IMR-90 (cell line): ENCODE results near the gene ARMC3. TPM values are rescaled to one million over a fixed set of nuclear protein-coding genes. Genes with fewer than 3 reads are reported as not detected.

Source experiments
- ATAC-seq: fragments of 200-7000 bp; cut with Tn5 transposase; 2 replicates; pipeline ENCODE4 v1.9.1; 2020; ENCODE audit warnings: low read depth, mild to moderate bottlenecking, moderate library complexity
- BruUV-seq: library from RNA; stranded (reverse); fragments of 400-500 nt; replicated peaks from 2 replicates; lab custom pipeline; 2021; lab: Mats Ljungman, UMichigan
- CTCF ChIA-PET: fragments of 300-600 bp; formaldehyde crosslinking; extraction: SDS; loops from one replicate; lab custom pipeline; 2021; ENCODE audit warnings: antibody characterized with exemption; lab: Yijun Ruan, JAX
- POLR2A ChIA-PET: fragments of 300-600 bp; sonication (Branson Sonifier 250); formaldehyde crosslinking; loops from one replicate; lab custom pipeline; 2022; ENCODE audit warnings: antibody characterized with exemption; ENCODE audit not compliant: unreplicated experiment; lab: Charles Lee
- DNase-seq: peaks from one replicate; pipeline ENCODE4 v3.0.0; 2013
- H2AFZ ChIP-seq: replicated peaks from 2 replicates; pipeline ENCODE3; 2013; ENCODE audit warnings: low read length, mild to moderate bottlenecking; ENCODE audit not compliant: poor library complexity
- H2AK5ac ChIP-seq: 2 replicates; pipeline ENCODE4 v1.6.1; 2013; ENCODE audit warnings: low read depth, low read length, inconsistent platforms
- H2AK9ac ChIP-seq: replicated peaks from 2 replicates; pipeline ENCODE3; 2013; ENCODE audit warnings: mild to moderate bottlenecking, low read depth, low read length, moderate library complexity; ENCODE audit not compliant: poor library complexity
- H2BK120ac ChIP-seq: 2 replicates; pipeline ENCODE4 v1.6.1; 2013; ENCODE audit warnings: low read depth, low read length, inconsistent platforms
- H2BK15ac ChIP-seq: 3 replicates; pipeline ENCODE4 v1.6.1; 2013; ENCODE audit warnings: low read depth, low read length, inconsistent platforms
- H2BK20ac ChIP-seq: 2 replicates; pipeline ENCODE4 v1.6.1; 2013; ENCODE audit warnings: low read depth, mild to moderate bottlenecking, inconsistent platforms, low read length, moderate library complexity
- H2BK5ac ChIP-seq: 2 replicates; pipeline ENCODE4 v1.6.1; 2013; ENCODE audit warnings: mild to moderate bottlenecking, low read depth, low read length, inconsistent platforms; ENCODE audit not compliant: poor library complexity, severe bottlenecking
- H3K14ac ChIP-seq: replicated peaks from 2 replicates; pipeline ENCODE4 v1.6.1; 2013; ENCODE audit warnings: low read depth, low read length, inconsistent platforms
- H3K18ac ChIP-seq: 2 replicates; pipeline ENCODE4 v1.6.1; 2013; ENCODE audit warnings: low read depth, low read length, control low read depth
- H3K23ac ChIP-seq: 2 replicates; pipeline ENCODE4 v1.6.1; 2013; ENCODE audit warnings: low read depth, low read length, inconsistent platforms
- H3K27ac ChIP-seq: 2 replicates; pipeline ENCODE4 v1.5.1; 2013; ENCODE audit warnings: mild to moderate bottlenecking, control low read depth, low read length; ENCODE audit not compliant: insufficient read depth
- H3K27me3 ChIP-seq: 2 replicates; pipeline ENCODE4 v1.6.1; 2013; ENCODE audit warnings: low read length; ENCODE audit not compliant: control insufficient read depth, insufficient read depth
- H3K36me3 ChIP-seq: 2 replicates; pipeline ENCODE4 v1.6.1; 2013; ENCODE audit warnings: low read length, mixed read lengths; ENCODE audit not compliant: control insufficient read depth, insufficient read depth
- H3K4ac ChIP-seq: 2 replicates; pipeline ENCODE4 v1.6.1; 2013; ENCODE audit warnings: low read depth, low read length, inconsistent platforms
- H3K4me1 ChIP-seq: 2 replicates; pipeline ENCODE4 v1.6.1; 2013; ENCODE audit warnings: low read length, mixed read lengths; ENCODE audit not compliant: control insufficient read depth, insufficient read depth
- H3K4me2 ChIP-seq: 2 replicates; pipeline ENCODE4 v1.6.1; 2013; ENCODE audit warnings: low read depth, mild to moderate bottlenecking, control low read depth, low read length, moderate library complexity
- H3K4me3 ChIP-seq: 2 replicates; pipeline ENCODE4 v1.5.1; 2013; ENCODE audit warnings: low read depth, mild to moderate bottlenecking, control low read depth, low read length, moderate library complexity; ENCODE audit not compliant: insufficient read depth
- H3K56ac ChIP-seq: 2 replicates; pipeline ENCODE4 v1.6.1; 2013; ENCODE audit warnings: low read length, inconsistent platforms; ENCODE audit not compliant: insufficient read depth; ENCODE audit errors: extremely low read depth
- H3K79me1 ChIP-seq, 2 experiments: 2 replicates each; pipeline ENCODE4 v1.6.1; 2013; ENCODE audit warnings: low read length in 2 of 2, inconsistent platforms in 1 of 2, low read depth in 1 of 2
- H3K9ac ChIP-seq: 2 replicates; pipeline ENCODE4 v1.6.1; 2013; ENCODE audit warnings: low read depth, low read length, control low read depth
- H3K9me1 ChIP-seq: 2 replicates; pipeline ENCODE4 v1.6.1; 2013; ENCODE audit warnings: low read length, inconsistent platforms; ENCODE audit not compliant: insufficient read depth
- H3K9me3 ChIP-seq: 2 replicates; pipeline ENCODE4 v1.6.1; 2013; ENCODE audit warnings: low read length; ENCODE audit not compliant: control insufficient read depth, insufficient read depth
- H4K20me1 ChIP-seq: 2 replicates; pipeline ENCODE4 v1.6.1; 2013; ENCODE audit warnings: low read length, inconsistent platforms; ENCODE audit not compliant: insufficient read depth
- H4K5ac ChIP-seq: 2 replicates; pipeline ENCODE4 v1.6.1; 2013; ENCODE audit warnings: mild to moderate bottlenecking, low read depth, low read length, control low read depth
- H4K8ac ChIP-seq, 2 experiments: 2 replicates each; pipeline ENCODE4 v1.6.1; 2013; ENCODE audit warnings: low read depth in 2 of 2, low read length in 2 of 2, control low read depth in 1 of 2, inconsistent platforms in 1 of 2
- H4K91ac ChIP-seq: 2 replicates; pipeline ENCODE4 v1.6.1; 2013; ENCODE audit warnings: low read depth, low read length, inconsistent platforms; ENCODE audit not compliant: insufficient read depth
- BHLHE40 ChIP-seq: fragments of 150-350 bp; IDR thresholded peaks from 2 replicates; pipeline ENCODE4 v1.6.1; 2016; ENCODE audit warnings: mild to moderate bottlenecking, low read depth, low read length
- CEBPB ChIP-seq: IDR thresholded peaks from 2 replicates; pipeline ENCODE4 v1.6.1; 2012; ENCODE audit warnings: low read depth, low read length, improper control_type of control experiment
- FOS ChIP-seq: fragments of 150-350 bp; IDR thresholded peaks from 2 replicates; pipeline ENCODE4 v1.6.1; 2016; ENCODE audit warnings: low read depth, low read length
- MAFK ChIP-seq: IDR thresholded peaks from 2 replicates; pipeline ENCODE4 v1.6.1; 2012; ENCODE audit warnings: low read depth, low read length, improper control_type of control experiment
- MAZ ChIP-seq: IDR thresholded peaks from 2 replicates; pipeline ENCODE4 v1.6.1; 2012; ENCODE audit warnings: low read depth, mild to moderate bottlenecking, low read length, improper control_type of control experiment, moderate library complexity, borderline replicate concordance
- MXI1 ChIP-seq: IDR thresholded peaks from 2 replicates; pipeline ENCODE4 v1.6.1; 2012; ENCODE audit warnings: low read depth, mild to moderate bottlenecking, low read length, moderate library complexity, borderline replicate concordance
- NFE2L2 ChIP-seq: fragments of 150-350 bp; IDR thresholded peaks from 2 replicates; pipeline ENCODE4 v1.6.1; 2016; ENCODE audit warnings: low read depth, mild to moderate bottlenecking, low read length
- POLR2A ChIP-seq: IDR thresholded peaks from 2 replicates; pipeline ENCODE4 v1.6.1; 2012; ENCODE audit warnings: mild to moderate bottlenecking, low read depth, low read length
- RCOR1 ChIP-seq: IDR thresholded peaks from 2 replicates; pipeline ENCODE4 v1.6.1; 2012; ENCODE audit warnings: mild to moderate bottlenecking, low read length, improper control_type of control experiment; ENCODE audit not compliant: insufficient replicate concordance
- RFX5 ChIP-seq: IDR thresholded peaks from 2 replicates; pipeline ENCODE4 v1.8.0; 2012; ENCODE audit warnings: low read depth, mild to moderate bottlenecking, low read length, moderate library complexity
- SMC3 ChIP-seq: fragments of 150-350 bp; IDR thresholded peaks from 2 replicates; pipeline ENCODE4 v1.6.1; 2016; ENCODE audit warnings: low read depth, mild to moderate bottlenecking, antibody characterized with exemption, low read length, moderate library complexity
- USF2 ChIP-seq: fragments of 150-350 bp; IDR thresholded peaks from 2 replicates; pipeline ENCODE4 v1.6.1; 2017; ENCODE audit warnings: mild to moderate bottlenecking, antibody characterized with exemption, low read length, low read depth
- WGBS, 2 experiments: methylation state at CpG; one replicate each; pipeline versions ENCODE4 v1.1.5 to v1.1.7; 2013; ENCODE audit warnings: missing lambda C conversion rate in 2 of 2; ENCODE audit not compliant: insufficient read length in 1 of 2; ENCODE audit errors: extremely low coverage in 2 of 2; 5-methylcytosine and 5-hydroxymethylcytosine counted together
- dilution Hi-C: fragments of 300-500 bp; cut with HindIII; formaldehyde crosslinking; loops from one replicate; pipeline ENCODE4 v1.14.3; 2018; ENCODE audit warnings: low sequenced_read_pairs; ENCODE audit not compliant: unreplicated experiment
- in situ Hi-C: fragments of 300-500 bp; cut with MboI; formaldehyde crosslinking; loops from 3 replicates; pipeline ENCODE4 v1.14.3; 2019; ENCODE audit warnings: low sequenced_read_pairs, inconsistent platforms, mixed read lengths
- intact Hi-C: fragments of 100-400 bp; cut with micrococcal nuclease; formaldehyde crosslinking; loops from 2 replicates; pipeline ENCODE4 v1.10.0; 2022
- polyA plus RNA-seq, 3 experiments: library from polyadenylated mRNA; depleted of rRNA; stranded (reverse); fragments of >200 nt; gene quantifications; 2 replicates each; pipeline ENCODE4 v1.2.3, GENCODE V29; 2012; ENCODE audit warnings: low replicate concordance in 1 of 3
- total RNA-seq: library from RNA; depleted of rRNA; stranded (reverse); fragments of >200 nt; gene quantifications from 2 replicates; pipeline ENCODE4 v1.2.3, GENCODE V29; 2012
- TF ChIP-seq, protein P1 (sequence below): fragments of 150-350 bp; IDR thresholded peaks from 2 replicates; pipeline ENCODE4 v1.6.1; 2016; ENCODE audit warnings: low read depth, mild to moderate bottlenecking, low read length, moderate library complexity, borderline replicate concordance
- TF ChIP-seq, protein P2 (sequence below): conservative IDR thresholded peaks from 2 replicates; pipeline ENCODE4 v1.5.1; 2012; ENCODE audit warnings: mild to moderate bottlenecking, low read depth, low read length, improper control_type of control experiment

Gene ARMC3
- total and polyA plus RNA-seq, 2 of the 4 experiments (the other 2 are of a cell fraction): not detected

DNA sequence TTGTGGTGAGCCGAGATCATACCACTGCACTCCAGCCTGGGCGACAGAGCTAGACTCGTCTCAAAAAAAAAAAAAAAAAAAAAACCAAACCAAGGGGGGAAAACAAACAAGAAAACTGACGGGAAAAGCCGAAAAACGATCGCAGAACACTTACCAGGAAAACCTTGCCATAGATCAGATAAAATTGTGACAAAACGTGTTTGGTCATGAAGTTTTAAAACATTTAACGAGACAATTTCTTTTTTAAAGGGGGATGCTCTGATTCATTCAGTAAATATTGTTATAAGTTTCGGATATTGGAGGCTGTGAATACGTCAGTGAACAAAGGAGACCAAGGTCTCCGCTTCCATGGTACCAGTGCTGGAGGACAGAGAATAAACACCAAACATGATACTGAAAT, 77.3 kb downstream of the ARMC3 start:
- Histone ChIP-seq H2BK5ac (no peak overlapping the region), H4K8ac (no peak overlapping the region), H3K4me3 (no peak overlapping the region), H3K18ac (no peak overlapping the region), H2BK20ac (no peak overlapping the region), H3K4me1 (no peaks in the 10 kb centered on the region), H2AK9ac (no peak overlapping the region), H3K36me3 (no peaks in the 10 kb centered on the region), H3K23ac (no peak overlapping the region), H3K4ac (no peak overlapping the region), H2AFZ (no peak overlapping the region), H4K5ac (no peak overlapping the region), H3K27ac (no peak overlapping the region), H3K79me1 (no peaks in the 10 kb centered on the region), H2BK15ac (no peak overlapping the region), H3K9ac (no peak overlapping the region), H2BK120ac (no peak overlapping the region), H4K91ac (no peak overlapping the region), H3K14ac (no peak overlapping the region), H3K4me2 (no peak overlapping the region), H3K56ac (no peak overlapping the region), H3K9me1 (no peaks in the 10 kb centered on the region), H4K20me1 (no peaks in the 10 kb centered on the region), H3K27me3 (0 out of 2 replicates have a peak, but pooled peaks cover 3% of the 10 kb centered on the region), H2AK5ac (no peak overlapping the region), H3K9me3 (no peaks in the 10 kb centered on the region)
- DNase-seq (no peak), ATAC-seq (no peak)
- in situ Hi-C loops: no loop called here
- no peak for TF ChIP-seq FOS
- TF ChIP-seq MAZ: no peak
- TF ChIP-seq SMC3: no peak
- TF ChIP-seq POLR2A: no peak
- TF ChIP-seq BHLHE40: no peak
- TF ChIP-seq MXI1: no peak
- no peak for TF ChIP-seq NFE2L2
- TF ChIP-seq RFX5: no peak
- TF ChIP-seq USF2: no peak
- TF ChIP-seq, protein P1, sequence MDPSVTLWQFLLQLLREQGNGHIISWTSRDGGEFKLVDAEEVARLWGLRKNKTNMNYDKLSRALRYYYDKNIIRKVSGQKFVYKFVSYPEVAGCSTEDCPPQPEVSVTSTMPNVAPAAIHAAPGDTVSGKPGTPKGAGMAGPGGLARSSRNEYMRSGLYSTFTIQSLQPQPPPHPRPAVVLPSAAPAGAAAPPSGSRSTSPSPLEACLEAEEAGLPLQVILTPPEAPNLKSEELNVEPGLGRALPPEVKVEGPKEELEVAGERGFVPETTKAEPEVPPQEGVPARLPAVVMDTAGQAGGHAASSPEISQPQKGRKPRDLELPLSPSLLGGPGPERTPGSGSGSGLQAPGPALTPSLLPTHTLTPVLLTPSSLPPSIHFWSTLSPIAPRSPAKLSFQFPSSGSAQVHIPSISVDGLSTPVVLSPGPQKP: no peak
- no peak for TF ChIP-seq RCOR1
- TF ChIP-seq CEBPB: no peak
- TF ChIP-seq, protein P2, sequence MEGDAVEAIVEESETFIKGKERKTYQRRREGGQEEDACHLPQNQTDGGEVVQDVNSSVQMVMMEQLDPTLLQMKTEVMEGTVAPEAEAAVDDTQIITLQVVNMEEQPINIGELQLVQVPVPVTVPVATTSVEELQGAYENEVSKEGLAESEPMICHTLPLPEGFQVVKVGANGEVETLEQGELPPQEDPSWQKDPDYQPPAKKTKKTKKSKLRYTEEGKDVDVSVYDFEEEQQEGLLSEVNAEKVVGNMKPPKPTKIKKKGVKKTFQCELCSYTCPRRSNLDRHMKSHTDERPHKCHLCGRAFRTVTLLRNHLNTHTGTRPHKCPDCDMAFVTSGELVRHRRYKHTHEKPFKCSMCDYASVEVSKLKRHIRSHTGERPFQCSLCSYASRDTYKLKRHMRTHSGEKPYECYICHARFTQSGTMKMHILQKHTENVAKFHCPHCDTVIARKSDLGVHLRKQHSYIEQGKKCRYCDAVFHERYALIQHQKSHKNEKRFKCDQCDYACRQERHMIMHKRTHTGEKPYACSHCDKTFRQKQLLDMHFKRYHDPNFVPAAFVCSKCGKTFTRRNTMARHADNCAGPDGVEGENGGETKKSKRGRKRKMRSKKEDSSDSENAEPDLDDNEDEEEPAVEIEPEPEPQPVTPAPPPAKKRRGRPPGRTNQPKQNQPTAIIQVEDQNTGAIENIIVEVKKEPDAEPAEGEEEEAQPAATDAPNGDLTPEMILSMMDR: no peak
- TF ChIP-seq MAFK: no peak
- intact Hi-C loops: no loop called here
- POLR2A ChIA-PET: no interaction called here
- CTCF ChIA-PET: no interaction called here
- dilution Hi-C loops: no loop called here
- BruUV-seq: no TSS peak
- no CpG with 5 or more reads among the region's 12 CpGs for WGBS, 2 experiments
